Activated T-cell treated with anti-CD3 and anti-CD28 coated beads, Interleukin-2, amount 50 U/mL, for 72 hours (primary cell): ENCODE results near the gene C4orf51. TPM values are rescaled to one million over a fixed set of nuclear protein-coding genes. Genes with fewer than 3 reads are reported as not detected.
"Not testable (repeated sequence)": the region's sequence is repeated elsewhere in the genome, so short reads cannot be mapped to it uniquely, and the experiment has no call there.

Source experiments
- ATAC-seq, 2 donors: fragments of 150-1000 bp; cut with Tn5 transposase; replicated peaks in 1 of 2; 2 replicates each; pipeline ENCODE4 v1.10.0; 2021; ENCODE audit warnings: moderate library complexity in 2 of 2, mild to moderate bottlenecking in 1 of 2
- DNase-seq, 2 donors: peaks; one replicate each; pipeline ENCODE4 v3.0.0; 2021 to 2022; ENCODE audit warnings: mixed read lengths in 1 of 2
- H3K27ac Mint-ChIP-seq: one replicate; pipeline ENCODE4 v1.8.0; 2022; ENCODE audit warnings: mild to moderate bottlenecking, moderate library complexity, mixed read lengths
- H3K27me3 Mint-ChIP-seq: one replicate; pipeline ENCODE4 v1.8.0; 2022; ENCODE audit warnings: low read depth, mixed read lengths
- H3K36me3 Mint-ChIP-seq, 2 donors: one replicate each; pipeline ENCODE4 v1.8.0; 2022; ENCODE audit warnings: mixed read lengths in 2 of 2, mild to moderate bottlenecking in 1 of 2; ENCODE audit not compliant: insufficient read depth in 2 of 2
- H3K4me1 Mint-ChIP-seq: one replicate; pipeline ENCODE4 v1.8.0; 2022; ENCODE audit warnings: low read depth, mixed read lengths
- H3K4me3 Mint-ChIP-seq, 2 donors: one replicate each; pipeline ENCODE4 v1.8.0; 2022; ENCODE audit warnings: mild to moderate bottlenecking in 2 of 2, mixed read lengths in 2 of 2, moderate library complexity in 2 of 2
- H3K9me3 Mint-ChIP-seq, 2 donors: one replicate each; pipeline ENCODE4 v1.8.0; 2022; ENCODE audit warnings: mixed read lengths in 2 of 2
- total RNA-seq, 2 donors: library from RNA; stranded (reverse); gene quantifications; one replicate each; pipeline ENCODE4 v1.2.3, GENCODE V29; 2022

C4orf51 gene
- not detected for total RNA-seq

DNA sequence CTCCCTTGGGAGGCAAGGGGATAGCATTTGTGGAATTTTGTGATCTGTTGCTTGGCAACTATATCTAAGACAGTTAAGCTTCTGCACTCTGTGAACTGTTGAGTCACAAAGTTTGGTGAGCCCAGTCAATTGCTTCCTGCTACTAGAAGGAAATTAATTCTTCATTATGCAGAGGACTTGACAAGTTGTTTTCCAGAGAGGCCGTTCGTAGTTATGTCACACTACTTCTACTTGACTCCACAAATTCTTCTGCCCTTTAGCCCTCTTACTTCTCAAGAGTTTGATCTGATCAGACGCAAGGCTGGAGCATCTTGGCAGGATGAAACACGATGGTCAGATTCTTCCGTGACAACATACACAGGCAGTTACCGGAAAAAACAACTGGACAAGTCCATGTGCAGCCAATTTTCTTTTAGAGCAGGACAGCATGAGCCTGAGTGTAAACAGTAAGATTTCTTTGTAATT, at the start of gene C4orf51:
Gene C4orf51 (plus strand): TSS at position 156 of the 465 bp plus-strand sequence. CDS start 58 bp downstream, at position 214.
- Mint-ChIP-seq H3K4me3 (no peak within 1 kb of the TSS), H3K4me1 (no peaks in the 10 kb centered on the region), H3K9me3 (peaks cover 0 to 8% of the 10 kb centered on the region in 2 donors), H3K27ac (no peak within 1 kb of the TSS), H3K27me3 (peaks cover 17% of the 10 kb centered on the region), H3K36me3 (peaks cover 0 to 4% of the 10 kb centered on the region in 2 donors)
- DNase-seq, result no peak
- ATAC-seq, result no peak

DNA sequence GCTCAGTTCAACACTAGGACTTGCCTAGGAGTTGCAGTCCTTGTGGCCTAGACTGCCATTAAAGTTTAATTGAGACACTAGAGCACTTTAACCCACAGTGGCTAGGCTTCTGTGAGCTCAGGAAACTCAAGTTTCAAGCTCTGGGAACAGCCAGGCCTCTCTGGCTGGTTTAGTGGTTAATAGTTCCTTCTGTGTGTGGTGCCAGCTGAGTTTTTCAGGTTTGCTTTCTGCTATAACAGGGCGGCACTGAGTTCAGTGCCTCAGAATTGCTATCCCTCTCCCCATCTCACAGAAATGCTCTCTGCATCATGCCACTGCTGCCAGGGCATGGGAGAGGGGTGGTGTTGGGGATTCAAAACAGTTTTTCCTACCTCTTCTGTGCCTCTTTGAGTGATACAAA, 44.8 kb upstream of the C4orf51 start:
- no peak overlapping the region for H3K4me3 Mint-ChIP-seq
- H3K9me3 Mint-ChIP-seq, result no peaks in the 10 kb centered on the region
- peaks cover 11% of the 10 kb centered on the region for H3K4me1 Mint-ChIP-seq
- ATAC-seq, result no peak
- peaks cover 3% of the 10 kb centered on the region in 2 donors for H3K36me3 Mint-ChIP-seq
- H3K27me3 Mint-ChIP-seq, result no peaks in the 10 kb centered on the region
- no peak overlapping the region for H3K27ac Mint-ChIP-seq
- no peak for DNase-seq

- no peak overlapping the region for H3K4me3 Mint-ChIP-seq
- H3K27ac Mint-ChIP-seq, result no peak overlapping the region
- DNase-seq (no peak), ATAC-seq (no peak)
- peaks cover 11% of the 10 kb centered on the region for H3K4me1 Mint-ChIP-seq
- H3K9me3 Mint-ChIP-seq, result no peaks in the 10 kb centered on the region
- H3K36me3 Mint-ChIP-seq, result peaks cover 3% of the 10 kb centered on the region in 2 donors
- no peaks in the 10 kb centered on the region for H3K27me3 Mint-ChIP-seq
These were observed 44.3 kb upstream of the C4orf51 start for GRCh38 chr4:145635630-145636029.

DNA sequence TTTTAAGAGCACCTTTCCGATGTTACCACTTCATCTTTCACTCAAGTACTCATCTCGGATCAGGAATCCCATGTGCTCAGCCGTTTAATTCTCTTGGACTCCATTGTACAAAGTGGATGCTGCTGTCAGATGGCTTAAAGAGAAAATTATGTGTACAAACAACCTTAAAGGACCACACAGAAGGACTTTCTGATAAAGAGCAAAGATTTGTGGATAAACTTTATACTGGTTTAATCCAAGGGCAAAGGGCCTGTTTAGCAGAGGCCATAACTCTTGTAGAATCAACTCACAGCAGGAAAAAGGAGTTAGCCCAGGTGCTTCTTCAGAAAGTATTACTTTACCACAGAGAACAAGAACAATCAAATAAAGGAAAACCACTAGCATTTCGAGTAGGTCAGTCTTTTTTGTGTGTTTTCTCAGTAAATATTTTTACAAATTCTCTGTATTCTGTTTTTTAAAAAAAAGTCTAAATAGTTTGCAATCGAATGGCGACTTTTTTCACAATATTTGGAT, 40.7 kb upstream of the C4orf51 start:
- peaks cover 11% of the 10 kb centered on the region for H3K4me1 Mint-ChIP-seq
- peaks cover 2 to 5% of the 10 kb centered on the region in 2 donors for H3K36me3 Mint-ChIP-seq
- H3K27me3 Mint-ChIP-seq, result no peaks in the 10 kb centered on the region
- no peak overlapping the region for H3K4me3 Mint-ChIP-seq
- no peaks in the 10 kb centered on the region for H3K9me3 Mint-ChIP-seq
- no peak overlapping the region for H3K27ac Mint-ChIP-seq
- ATAC-seq (no peak), DNase-seq (no peak)

- peaks cover 11% of the 10 kb centered on the region for H3K4me1 Mint-ChIP-seq
- not testable (repeated sequence) for H3K27ac Mint-ChIP-seq, ATAC-seq, DNase-seq, H3K4me3 Mint-ChIP-seq, H3K9me3 Mint-ChIP-seq, H3K36me3 Mint-ChIP-seq, H3K27me3 Mint-ChIP-seq
These were observed 39.7 kb upstream of the C4orf51 start for GRCh38 chr4:145640236-145640635.

GRCh38 chr4:145643295-145643694, 36.7 kb upstream of the C4orf51 start:
- no peaks in the 10 kb centered on the region for H3K9me3 Mint-ChIP-seq
- H3K4me1 Mint-ChIP-seq, result no peaks in the 10 kb centered on the region
- H3K27me3 Mint-ChIP-seq, result no peaks in the 10 kb centered on the region
- H3K36me3 Mint-ChIP-seq, result peaks cover 7% of the 10 kb centered on the region in 2 donors
- ATAC-seq (no peak), DNase-seq (no peak)
- H3K27ac Mint-ChIP-seq, result no peak overlapping the region
- no peak overlapping the region for H3K4me3 Mint-ChIP-seq

DNA sequence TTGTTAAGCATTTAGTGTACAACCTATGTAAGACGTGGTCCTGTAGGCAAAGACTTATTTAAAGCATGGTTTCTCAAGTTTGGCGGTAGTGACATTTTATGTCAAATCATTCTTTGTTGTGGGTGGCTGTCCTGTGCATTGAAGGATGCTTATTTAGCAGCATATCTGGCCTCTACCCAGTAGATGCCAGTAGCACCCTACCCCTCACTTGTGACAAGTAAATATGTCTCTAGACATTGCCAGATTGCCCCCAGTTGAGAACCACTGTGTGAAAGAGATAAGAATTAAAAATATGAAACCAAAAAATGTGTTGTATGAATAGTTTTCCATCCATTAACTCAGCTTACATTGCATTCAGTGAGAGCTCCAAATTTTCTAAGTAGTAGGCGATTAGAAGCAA, 35.2 kb upstream of the C4orf51 start:
- Mint-ChIP-seq H3K9me3 (no peaks in the 10 kb centered on the region), H3K4me1 (no peaks in the 10 kb centered on the region), H3K27me3 (no peaks in the 10 kb centered on the region), H3K36me3 (peaks cover 4 to 8% of the 10 kb centered on the region in 2 donors), H3K4me3 (no peak overlapping the region), H3K27ac (no peak overlapping the region)
- ATAC-seq (no peak), DNase-seq (no peak)

DNA sequence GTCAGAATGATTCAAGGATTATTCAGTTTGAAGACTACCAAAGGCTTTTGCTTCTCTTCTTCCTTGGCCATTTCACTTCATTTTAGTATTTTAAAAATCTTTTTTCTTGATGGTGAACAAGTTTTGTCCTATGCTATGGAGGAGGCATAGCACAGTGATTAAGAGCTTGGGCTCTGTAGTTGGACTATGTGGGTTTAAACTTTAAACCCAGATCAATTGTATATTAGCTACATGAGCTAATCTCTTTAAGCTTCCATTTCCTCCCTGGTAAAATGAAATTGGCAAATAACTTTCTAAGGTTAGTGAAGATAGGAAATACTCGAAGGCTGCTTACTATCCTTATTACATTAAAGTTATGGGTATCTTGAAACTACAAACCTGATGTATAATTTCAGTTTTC, 23.8 kb upstream of the C4orf51 start:
- H3K9me3 Mint-ChIP-seq, result peaks cover 2 to 11% of the 10 kb centered on the region in 2 donors
- H3K36me3 Mint-ChIP-seq, result peaks cover 28 to 38% of the 10 kb centered on the region in 2 donors
- H3K4me1 Mint-ChIP-seq, result no peaks in the 10 kb centered on the region
- ATAC-seq, result no peak
- no peak overlapping the region for H3K4me3 Mint-ChIP-seq
- no peak overlapping the region for H3K27ac Mint-ChIP-seq
- no peak for DNase-seq
- no peaks in the 10 kb centered on the region for H3K27me3 Mint-ChIP-seq

- Mint-ChIP-seq H3K4me1 (no peaks in the 10 kb centered on the region), H3K9me3 (peaks cover 12 to 23% of the 10 kb centered on the region in 2 donors), H3K36me3 (peaks cover 20 to 35% of the 10 kb centered on the region in 2 donors), H3K27me3 (no peaks in the 10 kb centered on the region), H3K4me3 (no peak overlapping the region), H3K27ac (no peak overlapping the region)
- DNase-seq (no peak), ATAC-seq (no peak)
These were observed 19.9 kb upstream of the C4orf51 start for GRCh38 chr4:145660064-145660463.

- no peak overlapping the region for H3K27ac Mint-ChIP-seq
- no peak for DNase-seq
- no peak for ATAC-seq
- no peaks in the 10 kb centered on the region for H3K27me3 Mint-ChIP-seq
- peaks cover 16 to 25% of the 10 kb centered on the region in 2 donors for H3K9me3 Mint-ChIP-seq
- H3K4me1 Mint-ChIP-seq, result no peaks in the 10 kb centered on the region
- H3K4me3 Mint-ChIP-seq, result no peak overlapping the region
- H3K36me3 Mint-ChIP-seq, result peaks cover 15 to 27% of the 10 kb centered on the region in 2 donors
These were observed 16.8 kb upstream of the C4orf51 start for GRCh38 chr4:145663194-145663593.

- no peaks in the 10 kb centered on the region for H3K4me1 Mint-ChIP-seq
- no peaks in the 10 kb centered on the region for H3K27me3 Mint-ChIP-seq
- peaks cover 2 to 11% of the 10 kb centered on the region in 2 donors for H3K36me3 Mint-ChIP-seq
- no peak overlapping the region for H3K27ac Mint-ChIP-seq
- ATAC-seq (no peak), DNase-seq (no peak)
- H3K9me3 Mint-ChIP-seq, result peaks cover 16% of the 10 kb centered on the region in 2 donors
- H3K4me3 Mint-ChIP-seq, result no peak overlapping the region
These were observed 14.2 kb upstream of the C4orf51 start for GRCh38 chr4:145665773-145666172.

DNA sequence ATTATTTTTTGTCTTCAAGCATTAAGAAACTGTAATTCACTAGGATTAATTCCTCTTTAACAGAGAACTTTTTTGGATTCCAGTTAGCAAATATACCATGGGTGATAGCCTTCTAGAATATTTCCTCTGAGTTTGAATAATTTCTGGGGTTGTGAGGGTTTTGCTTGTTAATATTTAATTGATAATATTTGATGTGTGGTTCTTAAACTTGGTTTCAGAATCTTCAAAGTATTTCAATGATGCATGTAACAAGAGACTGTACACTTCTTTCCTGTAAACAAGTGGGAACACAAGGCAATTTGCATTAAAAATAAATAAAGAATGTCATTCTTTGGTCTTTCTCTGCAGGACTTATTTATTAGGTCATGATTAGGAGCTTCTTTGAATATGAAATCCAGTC, 9.5 kb upstream of the C4orf51 start:
- H3K9me3 Mint-ChIP-seq, result peaks cover 5 to 7% of the 10 kb centered on the region in 2 donors
- ATAC-seq (no peak), DNase-seq (no peak)
- H3K4me1 Mint-ChIP-seq, result no peaks in the 10 kb centered on the region
- no peaks in the 10 kb centered on the region for H3K27me3 Mint-ChIP-seq
- no peak overlapping the region for H3K27ac Mint-ChIP-seq
- no peak overlapping the region for H3K4me3 Mint-ChIP-seq
- peaks cover 2 to 4% of the 10 kb centered on the region in 2 donors for H3K36me3 Mint-ChIP-seq

DNA sequence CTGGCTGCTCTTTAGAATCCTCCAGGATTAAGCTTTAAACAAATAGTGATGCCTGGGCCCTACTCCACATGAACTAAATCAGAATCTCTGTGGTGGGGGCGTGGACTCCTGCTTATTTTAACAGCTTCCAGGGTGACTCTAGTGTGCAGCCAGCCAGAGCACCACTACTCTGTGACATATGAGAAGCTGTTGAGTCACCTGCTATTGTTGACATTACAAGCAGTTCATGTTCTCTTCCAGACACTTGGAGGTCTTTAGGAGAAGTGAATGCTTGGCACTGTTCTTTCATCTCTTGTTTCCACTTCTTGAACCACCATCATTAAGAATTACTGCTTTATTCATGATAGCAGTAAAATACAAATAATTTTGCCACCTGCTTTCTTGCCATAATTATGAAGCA, 426 bp upstream of the C4orf51 start:
- ATAC-seq (no peak), DNase-seq (no peak)
- H3K9me3 Mint-ChIP-seq, result peaks cover 0 to 8% of the 10 kb centered on the region in 2 donors
- H3K36me3 Mint-ChIP-seq, result peaks cover 0 to 4% of the 10 kb centered on the region in 2 donors
- no peak overlapping the region for H3K4me3 Mint-ChIP-seq
- H3K4me1 Mint-ChIP-seq, result no peaks in the 10 kb centered on the region
- H3K27me3 Mint-ChIP-seq, result peaks cover 17% of the 10 kb centered on the region
- H3K27ac Mint-ChIP-seq, result no peak overlapping the region

GRCh38 chr4:145680902-145681301, 956 bp downstream of the C4orf51 start:
- Mint-ChIP-seq H3K36me3 (peaks cover 0 to 4% of the 10 kb centered on the region in 2 donors), H3K27ac (no peak overlapping the region), H3K4me3 (no peak overlapping the region), H3K27me3 (peaks cover 17% of the 10 kb centered on the region), H3K9me3 (peaks cover 0 to 8% of the 10 kb centered on the region in 2 donors), H3K4me1 (no peaks in the 10 kb centered on the region)
- no peak for DNase-seq
- ATAC-seq, result no peak
